ENCODE data around the gene TMEM132D. TPM values are rescaled to one million over a fixed set of nuclear protein-coding genes. Genes with fewer than 3 reads are reported as not detected.

TMEM132D gene
- total and polyA plus RNA-seq, 2 donors (not counting 3 experiments of a cell fraction or from before 2014, with no cell fraction given) = not detected

- DNase-seq (ENCODE audit: low read depth, low spot score) = no peak
- Histone ChIP-seq H4K20me1 (replicated peaks; ENCODE audit: control insufficient read depth, extremely low read depth, insufficient read depth, low read length) (no peaks in the 10 kb centered on the region), H3K36me3 (ENCODE audit: control insufficient read depth in 2 of 2, extremely low read depth in 1 of 2, insufficient read depth in 2 of 2, low read length in 2 of 2) (no peaks in the 10 kb centered on the region), H3K9me3 (replicated peaks; ENCODE audit: control insufficient read depth, insufficient read depth, low read length) (peaks cover 2% of the 10 kb centered on the region), H3K4me1 (ENCODE audit: control insufficient read depth, extremely low read depth, insufficient read depth, low read length) (no peaks in the 10 kb centered on the region), H3K4me2 (ENCODE audit: insufficient read depth, low read length) (no peak overlapping the region), H3K27ac (ENCODE audit: insufficient read depth, low read depth, low read length) (no peak overlapping the region), H3K4me3 (replicated peaks in 1 of 3; ENCODE audit: insufficient read depth in 1 of 3, low read depth in 1 of 3, low read length in 3 of 3) (no peak overlapping the region), H3K9me1 (replicated peaks; ENCODE audit: control insufficient read depth, extremely low read depth, insufficient read depth, low read length) (no peaks in the 10 kb centered on the region), H2AFZ (ENCODE audit: low read depth, low read length) (no peak overlapping the region), H3K27me3 (ENCODE audit: control insufficient read depth in 2 of 2, insufficient read depth in 2 of 2, low read length in 2 of 2) (no peaks in the 10 kb centered on the region), H3K79me2 (ENCODE audit: control insufficient read depth, insufficient read depth, low read length) (no peaks in the 10 kb centered on the region), H3K9ac (replicated peaks; ENCODE audit: extremely low read depth, insufficient read depth, low read length) (no peak overlapping the region)
- dilution Hi-C loops (cut with MboI; ENCODE audit: extremely low pct_ligation_motif_present, low sequenced_read_pairs) = no loop called here
- POLR2A ChIA-PET = no interaction called here
- BruUV-seq (replicated peaks) = no TSS peak
- no peak for FAIRE-seq
- intact Hi-C loops (cut with micrococcal nuclease) = no loop called here
- no peak for TF ChIP-seq GATA2 (IDR thresholded peaks at IDR 0.05; ENCODE audit: insufficient read depth, insufficient read length, low read depth, low read length)
- TF ChIP-seq JUN (IDR thresholded peaks at IDR 0.05; ENCODE audit: borderline replicate concordance, insufficient read depth, insufficient read length, low read depth) = no peak
- TF ChIP-seq EZH2 (IDR thresholded peaks at IDR 0.05; ENCODE audit: borderline replicate concordance, low read depth, low read length, severe bottlenecking) = no peak
- TF ChIP-seq FOS (IDR thresholded peaks at IDR 0.05; ENCODE audit: borderline replicate concordance, insufficient read depth, low read length) = no peak
- TF ChIP-seq MAX (IDR thresholded peaks at IDR 0.05; ENCODE audit: insufficient read depth, insufficient read length) = no peak
- TF ChIP-seq CTCF (IDR thresholded peaks at IDR 0.05; ENCODE audit: extremely low read depth in 1 of 2, insufficient read depth in 1 of 2, low read depth in 1 of 2, low read length in 2 of 2) = no peak
- no peak for TF ChIP-seq MYC (IDR thresholded peaks at IDR 0.05; ENCODE audit: low read depth, low read length)
- TF ChIP-seq POLR2A (IDR thresholded peaks at IDR 0.05; ENCODE audit: low read depth, low read length) = no peak
- no peak for TF ChIP-seq POLR2AphosphoS5 (IDR thresholded peaks at IDR 0.05; ENCODE audit: insufficient read depth, low read depth, low read length)
- CTCF ChIA-PET = no interaction called here
Measured at GRCh38 chr12:129226851-129227250, 677.0 kb downstream of the TMEM132D start.
